Common myeloid progenitor, CD34-positive (primary cell): ENCODE measurements around the gene PSMD6.

Experiments used
- CTCF ChIA-PET: fragments of 350-600 bp; sonication (Branson Sonifier 250); formaldehyde crosslinking; loops from one replicate; lab custom pipeline; 2021; ENCODE audit warnings: antibody characterized with exemption; lab: Charles Lee
- POLR2A ChIA-PET: fragments of 350-600 bp; sonication (Branson Sonifier 250); formaldehyde crosslinking; loops from one replicate; lab custom pipeline; 2021; ENCODE audit warnings: antibody characterized with exemption; lab: Charles Lee
- DNase-seq, 3 donors: peaks; one replicate each; pipeline versions ENCODE4 v3.0.0 to v3.0.0-alpha.2; 2013
- H3K27ac ChIP-seq, 2 experiments: 1 replicate in 1 of 2; 2 replicates in 1 of 2; pipeline ENCODE4 v1.7.0; 2013; ENCODE audit warnings: inconsistent platforms in 2 of 2, low read length in 2 of 2, mild to moderate bottlenecking in 2 of 2, low read depth in 1 of 2, moderate library complexity in 1 of 2; ENCODE audit not compliant: severe bottlenecking in 2 of 2, insufficient read depth in 1 of 2, poor library complexity in 1 of 2
- H3K27me3 ChIP-seq, 5 experiments: replicated peaks in 2 of 5; 1 replicate in 3 of 5; 2 replicates in 2 of 5; pipeline versions ENCODE4 v1.6.1 to v1.7.0; 2013; ENCODE audit warnings: low read length in 4 of 5, mild to moderate bottlenecking in 2 of 5, moderate library complexity in 2 of 5, inconsistent platforms in 1 of 5; ENCODE audit not compliant: insufficient read depth in 5 of 5, control insufficient read depth in 4 of 5
- H3K36me3 ChIP-seq, 4 experiments: 1 replicate in 2 of 4; 2 replicates in 2 of 4; pipeline versions ENCODE4 v1.6.1 to v1.7.0; 2013; ENCODE audit warnings: low read length in 3 of 4, control low read depth in 1 of 4, mild to moderate bottlenecking in 1 of 4; ENCODE audit not compliant: control insufficient read depth in 4 of 4, insufficient read depth in 4 of 4
- H3K4me1 ChIP-seq, 4 experiments: 1 replicate in 3 of 4; 2 replicates in 1 of 4; pipeline versions ENCODE4 v1.6.1 to v1.7.1; 2013; ENCODE audit warnings: low read length in 3 of 4, mild to moderate bottlenecking in 3 of 4, control low read depth in 1 of 4, inconsistent platforms in 1 of 4, moderate library complexity in 1 of 4; ENCODE audit not compliant: control insufficient read depth in 4 of 4, insufficient read depth in 4 of 4; ENCODE audit errors: control extremely low read depth in 1 of 4
- H3K4me3 ChIP-seq, 7 experiments: 1 replicate in 4 of 7; 2 replicates in 3 of 7; pipeline versions ENCODE4 v1.5.1 to v1.7.0; 2013; ENCODE audit warnings: mild to moderate bottlenecking in 7 of 7, low read length in 6 of 7, moderate library complexity in 6 of 7, inconsistent platforms in 2 of 7, low read depth in 2 of 7, control low read depth in 1 of 7; ENCODE audit not compliant: insufficient read depth in 4 of 7, control insufficient read depth in 1 of 7; ENCODE audit errors: extremely low read depth in 1 of 7
- H3K9me3 ChIP-seq, 5 experiments: 1 replicate in 4 of 5; 2 replicates in 1 of 5; pipeline versions ENCODE4 v1.6.1 to v1.7.1; 2013; ENCODE audit warnings: low read length in 4 of 5, mild to moderate bottlenecking in 2 of 5, inconsistent platforms in 1 of 5, low read depth in 1 of 5, moderate library complexity in 1 of 5; ENCODE audit not compliant: control insufficient read depth in 4 of 5, insufficient read depth in 2 of 5; ENCODE audit errors: control extremely low read depth in 1 of 5
- WGBS: methylation state at CpG from one replicate; pipeline ENCODE4 v1.1.5; 2013; ENCODE audit not compliant: insufficient coverage; 5-methylcytosine and 5-hydroxymethylcytosine counted together

Gene PSMD6

GRCh38 chr3:63967675-63968611, 55.4 kb downstream of the PSMD6 start:
- peak; percentile 84 to 97 (median 94) for DNase-seq
- H3K27ac ChIP-seq = peak overlapping the region; percentile 91 to 96
- H3K9me3 ChIP-seq = no peaks in the 10 kb centered on the region
- POLR2A ChIA-PET = interaction anchor here (0.6 to 1.4 kb wide), 4 partner anchors 10 to 56 kb away, joined by 3 to 6 read pairs (median 4); partner anchors contain the start of gene SCAANT1
- H3K27me3 ChIP-seq = no peaks in the 10 kb centered on the region
- H3K36me3 ChIP-seq = peaks cover 0 to 14% (median 1%) of the 10 kb centered on the region in 4 experiments
- H3K4me1 ChIP-seq = peaks cover 40 to 71% (median 55%) of the 10 kb centered on the region in 4 experiments
- 0% methylated on average over 7 of the region's 11 CpGs for WGBS
- CTCF ChIA-PET = interaction anchor here (1.1 to 15.4 kb wide), 7 partner anchors 9 to 42 kb away, joined by 3 to 257 read pairs (median 4); no protein-coding TSS in a partner anchor
- peak overlapping the region; percentile 33 to 77 (median 71) for H3K4me3 ChIP-seq

- no peaks in the 10 kb centered on the region for H3K27me3 ChIP-seq
- ChIA-PET CTCF (interaction anchor here (0.9 to 15.4 kb wide), 7 partner anchors 8 to 78 kb away, joined by 3 to 257 read pairs (median 4); no protein-coding TSS in a partner anchor), POLR2A (interaction anchor here (0.8 kb wide), 1 partner anchor 54 kb away, joined by 3 read pairs; no protein-coding TSS in a partner anchor)
- H3K27ac ChIP-seq = peak overlapping the region; percentile 91 to 96
- peaks cover 40 to 64% (median 54%) of the 10 kb centered on the region in 4 experiments for H3K4me1 ChIP-seq
- no peak for DNase-seq
- peaks cover 0 to 11% (median 0%) of the 10 kb centered on the region in 4 experiments for H3K36me3 ChIP-seq
- H3K9me3 ChIP-seq = no peaks in the 10 kb centered on the region
- peak overlapping the region in 5 of 7 experiments; percentile 8 to 77 (median 62) for H3K4me3 ChIP-seq
- no CpG with 5 or more reads among the region's 1 CpG for WGBS
Measured at GRCh38 chr3:63966871-63967270, 56.4 kb downstream of the PSMD6 start.

- H3K4me1 ChIP-seq = peaks cover 37 to 62% (median 52%) of the 10 kb centered on the region in 4 experiments
- H3K27me3 ChIP-seq = no peaks in the 10 kb centered on the region
- H3K27ac ChIP-seq = peak overlapping the region; percentile 91 to 96
- CTCF ChIA-PET = interaction anchor here (0.9 to 15.4 kb wide), 4 partner anchors 13 to 77 kb away, joined by 3 to 257 read pairs (median 103); no protein-coding TSS in a partner anchor
- POLR2A ChIA-PET = no interaction called here
- H3K9me3 ChIP-seq = no peaks in the 10 kb centered on the region
- 75% methylated on average over 4 of the region's 4 CpGs for WGBS
- H3K36me3 ChIP-seq = peaks cover 0 to 8% (median 0%) of the 10 kb centered on the region in 4 experiments
- DNase-seq = no peak
- H3K4me3 ChIP-seq = no peak overlapping the region
Measured at GRCh38 chr3:63966007-63966406, 57.3 kb downstream of the PSMD6 start.

- no peaks in the 10 kb centered on the region for H3K9me3 ChIP-seq
- DNase-seq = no peak
- WGBS = 71% methylated on average over 4 of the region's 6 CpGs
- ChIA-PET CTCF (interaction anchor here (0.7 to 15.4 kb wide), 9 partner anchors 9 to 58 kb away, joined by 3 to 257 read pairs (median 4); partner anchors contain the start of gene PSMD6), POLR2A (no interaction called here)
- H3K4me1 ChIP-seq = peaks cover 30 to 62% (median 48%) of the 10 kb centered on the region in 4 experiments
- peak overlapping the region in 1 of 2 experiments; percentile 62 for H3K27ac ChIP-seq
- H3K36me3 ChIP-seq = peaks cover 0 to 7% (median 0%) of the 10 kb centered on the region in 4 experiments
- no peak overlapping the region for H3K4me3 ChIP-seq
- no peaks in the 10 kb centered on the region for H3K27me3 ChIP-seq
Measured at GRCh38 chr3:63964681-63965485, 58.4 kb downstream of the PSMD6 start.

DNA sequence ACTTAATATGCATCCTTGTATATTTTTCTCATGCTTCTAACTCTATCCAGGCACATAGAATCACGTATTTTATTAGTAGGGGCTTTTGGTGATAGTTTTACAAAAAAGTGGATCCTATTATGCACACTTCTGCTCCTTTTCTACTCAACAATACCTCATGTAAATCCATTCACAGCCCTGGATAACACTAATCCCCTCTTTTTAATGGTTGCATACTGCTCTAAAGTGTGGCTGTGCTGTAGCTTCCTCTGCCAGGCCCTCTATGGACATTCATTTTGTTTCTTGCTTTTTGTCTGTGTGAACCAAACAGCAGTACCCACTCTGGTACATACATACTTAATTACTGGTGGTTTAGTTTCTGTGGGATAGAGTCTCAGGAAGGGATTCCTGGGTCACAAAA, 59.8 kb downstream of the PSMD6 start:
- Histone ChIP-seq H3K4me1 (peaks cover 20 to 50% (median 37%) of the 10 kb centered on the region in 4 experiments), H3K4me3 (no peak overlapping the region), H3K27ac (no peak overlapping the region), H3K9me3 (no peaks in the 10 kb centered on the region), H3K27me3 (no peaks in the 10 kb centered on the region), H3K36me3 (peaks cover 0 to 7% (median 0%) of the 10 kb centered on the region in 4 experiments)
- WGBS = no CpG with 5 or more reads among the region's 1 CpG
- POLR2A ChIA-PET = no interaction called here
- DNase-seq = no peak
- CTCF ChIA-PET = interaction anchor here (2.1 to 15.4 kb wide), 3 partner anchors 15 to 30 kb away, joined by 5 to 257 read pairs (median 202); no protein-coding TSS in a partner anchor

- WGBS = no CpG with 5 or more reads among the region's 2 CpGs
- peak; percentile 60 to 79 (median 75) for DNase-seq
- Histone ChIP-seq H3K4me1 (peaks cover 9 to 36% (median 26%) of the 10 kb centered on the region in 4 experiments), H3K4me3 (no peak overlapping the region), H3K27me3 (no peaks in the 10 kb centered on the region), H3K27ac (no peak overlapping the region), H3K36me3 (peaks cover 0 to 7% (median 0%) of the 10 kb centered on the region in 4 experiments), H3K9me3 (no peaks in the 10 kb centered on the region)
- ChIA-PET POLR2A (no interaction called here), CTCF (interaction anchor here (1.1 to 15.4 kb wide), 12 partner anchors 8 to 66 kb away, joined by 3 to 257 read pairs (median 4); no protein-coding TSS in a partner anchor)
Measured at GRCh38 chr3:63961891-63962290, 61.4 kb downstream of the PSMD6 start.
